A549 treated with Mapracorat at 1 μM for 4 hours (cell line): ENCODE data around the gene CCDC177. TPM values are rescaled to one million over a fixed set of nuclear protein-coding genes. Genes with fewer than 3 reads are reported as not detected.

Source experiments
- total RNA-seq: library from RNA; stranded (reverse); fragments of 200-300 nt; extraction: Qiagen RNA extraction; gene quantifications from 5 replicates; pipeline ENCODE4 v1.2.3, GENCODE V29; 2022

Gene CCDC177
- total RNA-seq, result 0.06 to 0.07 TPM in 2 of 5 replicates, not detected in the others

DNA sequence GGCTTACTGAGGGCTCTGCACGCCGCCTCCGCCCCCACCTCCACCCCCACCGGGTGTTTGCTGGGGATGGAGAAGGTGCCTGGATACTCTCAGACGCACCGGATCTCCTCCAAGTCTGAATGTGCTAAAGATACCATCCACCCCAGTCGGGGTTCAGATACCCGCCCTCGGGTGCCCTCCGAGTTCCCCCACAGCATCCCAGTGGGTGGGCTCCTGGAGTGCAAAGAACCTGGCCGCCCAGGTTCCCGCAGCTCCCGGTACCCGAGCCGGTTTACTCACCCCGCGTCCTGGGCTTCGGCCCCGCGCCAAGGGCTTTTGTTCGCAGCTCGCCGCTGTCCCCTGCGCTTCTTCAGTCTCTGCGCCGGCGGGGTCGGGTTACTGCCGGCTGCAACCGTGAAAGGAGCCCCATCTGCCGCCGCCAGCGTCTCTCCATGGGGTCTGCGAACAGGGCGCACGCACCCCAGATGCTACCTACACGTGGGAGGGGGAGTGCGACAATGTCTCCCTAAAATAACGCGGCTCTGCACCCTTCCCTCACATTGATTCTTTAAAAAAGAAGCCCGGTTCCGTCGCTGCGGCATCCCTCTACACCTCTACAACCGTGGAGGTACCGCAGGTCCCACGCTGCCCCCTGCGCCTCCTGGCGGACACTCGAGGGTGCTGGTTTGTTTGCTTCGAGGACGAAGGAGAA, at the start of gene CCDC177:
CCDC177 (minus strand) TSS at position 609 of the 691 bp plus-strand sequence. CDS start 1,249 bp downstream, outside the sequence.

DNA sequence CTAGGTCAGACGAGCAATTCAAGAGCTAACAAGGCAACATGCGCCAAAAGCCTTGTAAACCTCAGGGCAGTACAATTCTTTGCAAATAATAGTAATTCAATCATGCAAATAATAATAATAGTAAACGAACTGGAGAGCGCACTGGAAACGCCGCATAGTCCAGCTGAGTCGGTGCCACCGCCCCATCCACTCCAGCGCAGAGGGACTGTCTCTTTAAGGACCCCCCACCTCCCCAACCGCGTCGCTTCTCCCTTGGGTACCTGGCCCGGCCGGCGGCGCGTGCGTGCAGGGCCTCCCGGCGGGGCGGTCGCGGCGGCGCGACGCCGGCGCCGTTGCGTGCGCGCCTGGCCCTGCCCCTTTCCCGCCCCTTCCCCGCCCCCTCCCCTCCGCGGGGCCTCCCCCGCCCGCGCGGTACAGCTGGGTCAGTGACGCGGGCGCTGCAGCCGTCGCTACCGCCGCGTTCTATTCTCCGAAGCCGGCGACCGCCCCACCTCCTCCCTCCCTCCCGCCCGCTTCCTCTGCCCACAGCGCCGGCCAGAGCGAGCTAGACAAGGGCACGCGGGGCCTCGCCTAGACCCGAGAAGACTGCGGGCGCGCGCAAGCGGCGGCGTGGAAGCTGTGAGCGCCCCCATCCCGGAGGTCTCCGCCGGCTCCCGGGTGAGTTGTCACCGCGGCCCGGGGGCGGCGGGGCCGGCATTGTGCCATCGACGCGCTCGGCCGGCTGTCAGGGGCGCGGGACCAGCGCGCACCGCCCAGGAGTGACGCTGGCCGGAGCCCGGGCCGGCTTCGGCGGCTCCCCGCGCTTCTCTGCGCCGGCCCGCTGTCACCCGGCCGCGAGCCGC, 36.7 kb upstream of the CCDC177 start, which contains the start of gene SUSD6:
SUSD6 (plus strand) TSS at position 425 of the 842 bp plus-strand sequence. CDS start 46,997 bp downstream, outside the sequence.

Other genes with a start within 250 kb of the CCDC177 start
- gene ERH, start 176.6 kb downstream of the CCDC177 start, total RNA-seq, result 317 to 360 TPM (median 340 TPM) in 5 replicates
- 34.9 to 41.4 TPM (median 39.3 TPM) in 5 replicates for gene SLC39A9, start 176.2 kb downstream of the CCDC177 start, total RNA-seq
- gene PLEKHD1, start 90.1 kb downstream of the CCDC177 start, total RNA-seq, result 0.03 to 0.06 TPM (median 0.06 TPM) in 3 of 5 replicates, not detected in the others
- gene SUSD6, start 36.7 kb upstream of the CCDC177 start, total RNA-seq, result 6.3 to 7.7 TPM (median 7.3 TPM) in 5 replicates
- gene SRSF5, start 192.3 kb upstream of the CCDC177 start, total RNA-seq, result 209 to 372 TPM (median 243 TPM) in 5 replicates
- not detected in 5 replicates for gene SLC10A1, start 222.4 kb upstream of the CCDC177 start, total RNA-seq